Measurements from ENCODE around the gene NTN1.

The NTN1 gene

DNA sequence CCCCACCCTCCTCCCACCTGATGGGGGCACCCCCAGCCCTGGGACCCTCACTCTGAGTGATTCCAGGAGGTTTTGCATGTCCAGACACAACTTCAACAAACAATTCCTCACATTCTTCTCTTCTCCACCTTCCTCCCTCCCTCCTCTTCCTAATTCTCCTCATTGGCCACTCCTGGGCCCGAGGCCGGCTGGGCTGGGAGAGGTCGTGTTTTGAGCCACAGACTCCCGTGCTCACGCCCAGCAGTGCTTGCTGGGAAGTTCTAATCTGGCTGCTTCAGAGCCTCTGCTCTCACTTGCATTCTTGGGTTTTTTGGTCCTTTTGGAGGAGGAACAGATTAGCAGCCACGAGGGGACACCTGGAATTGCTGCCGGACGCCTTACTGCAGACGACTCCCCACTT is 157.0 kb downstream of the NTN1 start:
- Histone ChIP-seq H3K27ac (ENCODE audit: low read depth, low read length, poor library complexity, severe bottlenecking) (no peak overlapping the region), H3K36me3 (ENCODE audit: insufficient read depth, low read length) (no peaks in the 10 kb centered on the region), H3K9me3 (ENCODE audit: low read length) (no peaks in the 10 kb centered on the region), H3K79me2 (ENCODE audit: insufficient read depth, low read length) (no peaks in the 10 kb centered on the region), H3K9ac (ENCODE audit: low read length) (no peak overlapping the region), H3K4me1 (ENCODE audit: insufficient read depth, low read length, severe bottlenecking) (no peaks in the 10 kb centered on the region), H3K27me3 (ENCODE audit: insufficient read depth, low read length) (no peaks in the 10 kb centered on the region; the same call in 1 of the 2 replicates), H3F3A (ENCODE audit: insufficient read depth, low read length) (no peaks in the 10 kb centered on the region), H4K20me1 (ENCODE audit: insufficient read depth, low read length) (no peaks in the 10 kb centered on the region), H3K4me3 (ENCODE audit: low read depth, low read length, poor library complexity, severe bottlenecking) (no peak overlapping the region), H3K9me2 (ENCODE audit: low read depth, low read length) (no peaks in the 10 kb centered on the region), H3K4me2 (ENCODE audit: low read length) (no peak overlapping the region), H2AFZ (ENCODE audit: low read length) (no peak overlapping the region)
- TF ChIP-seq, protein P1, sequence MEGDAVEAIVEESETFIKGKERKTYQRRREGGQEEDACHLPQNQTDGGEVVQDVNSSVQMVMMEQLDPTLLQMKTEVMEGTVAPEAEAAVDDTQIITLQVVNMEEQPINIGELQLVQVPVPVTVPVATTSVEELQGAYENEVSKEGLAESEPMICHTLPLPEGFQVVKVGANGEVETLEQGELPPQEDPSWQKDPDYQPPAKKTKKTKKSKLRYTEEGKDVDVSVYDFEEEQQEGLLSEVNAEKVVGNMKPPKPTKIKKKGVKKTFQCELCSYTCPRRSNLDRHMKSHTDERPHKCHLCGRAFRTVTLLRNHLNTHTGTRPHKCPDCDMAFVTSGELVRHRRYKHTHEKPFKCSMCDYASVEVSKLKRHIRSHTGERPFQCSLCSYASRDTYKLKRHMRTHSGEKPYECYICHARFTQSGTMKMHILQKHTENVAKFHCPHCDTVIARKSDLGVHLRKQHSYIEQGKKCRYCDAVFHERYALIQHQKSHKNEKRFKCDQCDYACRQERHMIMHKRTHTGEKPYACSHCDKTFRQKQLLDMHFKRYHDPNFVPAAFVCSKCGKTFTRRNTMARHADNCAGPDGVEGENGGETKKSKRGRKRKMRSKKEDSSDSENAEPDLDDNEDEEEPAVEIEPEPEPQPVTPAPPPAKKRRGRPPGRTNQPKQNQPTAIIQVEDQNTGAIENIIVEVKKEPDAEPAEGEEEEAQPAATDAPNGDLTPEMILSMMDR (IDR thresholded peaks at IDR 0.05; ENCODE audit: low read length) = no peak
- no peak for TF ChIP-seq EZH2 (IDR thresholded peaks at IDR 0.05; ENCODE audit: borderline replicate concordance, low read length)

DNA sequence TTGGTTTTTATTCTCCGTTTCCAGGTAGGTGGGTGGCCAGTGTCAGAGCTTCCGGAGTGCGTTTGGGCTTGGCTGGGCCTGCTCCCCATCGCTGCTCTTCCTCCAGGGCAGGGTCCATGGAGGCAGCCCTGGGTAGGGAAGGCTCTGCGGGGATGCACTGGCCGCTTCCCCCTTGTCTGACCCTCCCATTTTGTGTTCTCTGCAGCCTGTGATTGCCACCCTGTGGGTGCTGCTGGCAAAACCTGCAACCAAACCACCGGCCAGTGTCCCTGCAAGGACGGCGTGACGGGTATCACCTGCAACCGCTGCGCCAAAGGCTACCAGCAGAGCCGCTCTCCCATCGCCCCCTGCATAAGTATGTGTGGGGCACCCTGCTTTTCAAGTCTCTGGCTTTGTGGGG is 158.3 kb downstream of the NTN1 start:
- Histone ChIP-seq H3K9ac (ENCODE audit: low read length) (no peak overlapping the region), H3K4me2 (ENCODE audit: low read length) (no peak overlapping the region), H3K9me2 (ENCODE audit: low read depth, low read length) (no peaks in the 10 kb centered on the region), H3K4me1 (ENCODE audit: insufficient read depth, low read length, severe bottlenecking) (no peaks in the 10 kb centered on the region), H2AFZ (ENCODE audit: low read length) (no peak overlapping the region), H4K20me1 (ENCODE audit: insufficient read depth, low read length) (no peaks in the 10 kb centered on the region), H3K4me3 (ENCODE audit: low read depth, low read length, poor library complexity, severe bottlenecking) (no peak overlapping the region), H3K79me2 (ENCODE audit: insufficient read depth, low read length) (no peaks in the 10 kb centered on the region), H3K9me3 (ENCODE audit: low read length) (no peaks in the 10 kb centered on the region), H3K27ac (ENCODE audit: low read depth, low read length, poor library complexity, severe bottlenecking) (no peak overlapping the region), H3K27me3 (ENCODE audit: insufficient read depth, low read length) (no peaks in the 10 kb centered on the region; the same call in 1 of the 2 replicates), H3F3A (ENCODE audit: insufficient read depth, low read length) (no peaks in the 10 kb centered on the region), H3K36me3 (ENCODE audit: insufficient read depth, low read length) (no peaks in the 10 kb centered on the region)
- TF ChIP-seq, protein P1 (IDR thresholded peaks at IDR 0.05; ENCODE audit: low read length) = no peak
- no peak for TF ChIP-seq EZH2 (IDR thresholded peaks at IDR 0.05; ENCODE audit: borderline replicate concordance, low read length)

DNA sequence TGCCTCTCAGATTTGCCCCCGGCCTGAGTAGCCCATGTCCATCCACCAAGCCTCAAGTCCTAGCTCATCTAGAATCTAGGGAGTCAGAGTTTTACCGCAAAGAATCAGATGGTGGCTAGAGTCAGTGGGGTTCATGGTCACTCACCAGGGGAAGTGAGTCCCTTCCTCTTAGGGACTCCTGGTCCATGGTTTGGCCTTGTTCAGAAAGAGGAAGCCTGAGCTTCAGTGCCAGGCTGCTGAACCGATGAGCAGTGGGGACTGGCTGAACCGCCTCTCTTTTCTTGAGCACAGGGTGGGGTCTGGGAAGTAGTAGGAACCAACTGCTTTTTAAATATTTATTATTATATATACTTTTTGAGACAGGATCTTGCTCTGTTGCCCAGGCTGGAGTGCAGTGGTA is 160.3 kb downstream of the NTN1 start:
- Histone ChIP-seq H3K4me1 (ENCODE audit: insufficient read depth, low read length, severe bottlenecking) (no peaks in the 10 kb centered on the region), H3K4me3 (ENCODE audit: low read depth, low read length, poor library complexity, severe bottlenecking) (no peak overlapping the region), H3K4me2 (ENCODE audit: low read length) (no peak overlapping the region), H4K20me1 (ENCODE audit: insufficient read depth, low read length) (no peaks in the 10 kb centered on the region), H3K27me3 (ENCODE audit: insufficient read depth, low read length) (no peaks in the 10 kb centered on the region), H2AFZ (ENCODE audit: low read length) (no peak overlapping the region), H3K36me3 (ENCODE audit: insufficient read depth, low read length) (no peaks in the 10 kb centered on the region), H3K27ac (ENCODE audit: low read depth, low read length, poor library complexity, severe bottlenecking) (no peak overlapping the region), H3K79me2 (ENCODE audit: insufficient read depth, low read length) (no peaks in the 10 kb centered on the region), H3K9me3 (ENCODE audit: low read length) (no peaks in the 10 kb centered on the region), H3F3A (ENCODE audit: insufficient read depth, low read length) (no peaks in the 10 kb centered on the region), H3K9me2 (ENCODE audit: low read depth, low read length) (no peaks in the 10 kb centered on the region), H3K9ac (ENCODE audit: low read length) (no peak overlapping the region)
- TF ChIP-seq, protein P1 (IDR thresholded peaks at IDR 0.05; ENCODE audit: low read length) = no peak
- TF ChIP-seq EZH2 (IDR thresholded peaks at IDR 0.05; ENCODE audit: borderline replicate concordance, low read length) = no peak

All from OCI-LY1 (cell line).